Thyroid gland (tissue), 4 donors: ENCODE data around the gene TPMT. TPM values are rescaled to one million over a fixed set of nuclear protein-coding genes. Genes with fewer than 3 reads are reported as not detected.

Experiments used
- DNase-seq, 2 donors: peaks; one replicate each; pipeline ENCODE4 v3.0.0-alpha.2; 2019
- H3K27ac ChIP-seq, 3 donors: fragments of 200-600 bp; sonication (generic); 1 replicate in 2 of 3; 2 replicates in 1 of 3; pipeline ENCODE4 v1.5.1; 2016 to 2019; ENCODE audit warnings: mild to moderate bottlenecking in 1 of 3, moderate library complexity in 1 of 3
- H3K27me3 ChIP-seq: fragments of 200-600 bp; sonication (generic); one replicate; pipeline ENCODE4 v1.5.1; 2019
- H3K36me3 ChIP-seq, 2 donors: fragments of 200-600 bp; sonication (generic); one replicate each; pipeline ENCODE4 v1.5.1; 2016 to 2019
- H3K4me1 ChIP-seq, 2 donors: fragments of 200-600 bp; sonication (generic); one replicate each; pipeline ENCODE4 v1.5.1; 2017 to 2019
- H3K4me3 ChIP-seq, 3 donors: fragments of 200-600 bp; sonication (generic); replicated peaks in 1 of 3; 1 replicate in 2 of 3; 2 replicates in 1 of 3; pipeline ENCODE4 v1.5.1; 2016; ENCODE audit warnings: mild to moderate bottlenecking in 1 of 3
- H3K9me3 ChIP-seq: fragments of 200-600 bp; sonication (generic); one replicate; pipeline ENCODE4 v1.5.1; 2017
- CTCF ChIP-seq, 6 experiments: fragments of 200-600 bp in 3 of 6; fragments of 450-650 bp in 3 of 6; sonication (generic) in 3 of 6; IDR thresholded peaks; one replicate each; pipeline ENCODE4 v1.5.1; 2016 to 2019; ENCODE audit warnings: antibody characterized with exemption in 6 of 6, mild to moderate bottlenecking in 2 of 6, inconsistent platforms in 1 of 6, moderate library complexity in 1 of 6
- POLR2A ChIP-seq, 2 donors: fragments of 450-650 bp; IDR thresholded peaks; one replicate each; pipeline ENCODE4 v1.6.1; 2017; ENCODE audit warnings: antibody characterized with exemption in 2 of 2, mild to moderate bottlenecking in 2 of 2, moderate library complexity in 1 of 2
- WGBS, 2 donors: methylation state at CpG; one replicate each; pipeline ENCODE4 v1.1.5; 2017; 5-methylcytosine and 5-hydroxymethylcytosine counted together
- intact Hi-C: fragments of 100-400 bp; cut with DNase I; formaldehyde crosslinking; loops from one replicate; pipeline ENCODE4 v1.15.1; 2023
- total RNA-seq, 4 donors: library from RNA; depleted of rRNA; stranded (reverse); fragments of >200 nt; gene quantifications; one replicate each; pipeline ENCODE4 v1.2.3, GENCODE V29; 2016

The TPMT gene
- total RNA-seq, 4 donors from 2014 or later: 76.7 to 142 (median 113) TPM

- Histone ChIP-seq H3K27me3 (no peaks in the 10 kb centered on the region), H3K4me3 (no peak overlapping the region), H3K4me1 (peaks cover 20 to 22% of the 10 kb centered on the region in 2 donors), H3K9me3 (no peaks in the 10 kb centered on the region), H3K36me3 (peaks cover 51 to 52% of the 10 kb centered on the region in 2 donors), H3K27ac (peak overlapping the region in 1 of 3 donors; percentile 11)
- TF ChIP-seq CTCF (IDR thresholded peaks at IDR 0.05): no peak
- no peak for TF ChIP-seq POLR2A (IDR thresholded peaks at IDR 0.05)
- DNase-seq: no peak
- intact Hi-C loops: no loop called here
- WGBS, 2 donors: 94 to 95% methylated on average over 6 of the region's 6 CpGs
Measured at GRCh38 chr6:18139935-18140621, 14.8 kb downstream of the TPMT start.

GRCh38 chr6:18138906-18139305, 16.0 kb downstream of the TPMT start:
- H3K36me3 ChIP-seq: peaks cover 58% of the 10 kb centered on the region in 2 donors
- peaks cover 20 to 22% of the 10 kb centered on the region in 2 donors for H3K4me1 ChIP-seq
- no peak for DNase-seq
- no peak for TF ChIP-seq POLR2A (IDR thresholded peaks at IDR 0.05)
- no peak for TF ChIP-seq CTCF (IDR thresholded peaks at IDR 0.05)
- H3K9me3 ChIP-seq: no peaks in the 10 kb centered on the region
- H3K27me3 ChIP-seq: no peaks in the 10 kb centered on the region
- 93 to 96% methylated on average over 5 of the region's 5 CpGs for WGBS, 2 donors
- intact Hi-C loops: no loop called here
- H3K27ac ChIP-seq: no peak overlapping the region
- no peak overlapping the region for H3K4me3 ChIP-seq

GRCh38 chr6:18136260-18136659, 18.6 kb downstream of the TPMT start:
- H3K27me3 ChIP-seq: no peaks in the 10 kb centered on the region
- intact Hi-C loops: no loop called here
- peaks cover under 1 to 5% of the 10 kb centered on the region in 2 donors for H3K4me1 ChIP-seq
- no peaks in the 10 kb centered on the region for H3K9me3 ChIP-seq
- WGBS, 2 donors: 96 to 97% methylated on average over 10 of the region's 10 CpGs
- no peak overlapping the region for H3K27ac ChIP-seq
- no peak for DNase-seq
- H3K4me3 ChIP-seq: no peak overlapping the region
- peaks cover 61 to 82% of the 10 kb centered on the region in 2 donors for H3K36me3 ChIP-seq
- TF ChIP-seq POLR2A (IDR thresholded peaks at IDR 0.05) (no peak), CTCF (IDR thresholded peaks at IDR 0.05) (no peak)

GRCh38 chr6:18135171-18135570, 19.7 kb downstream of the TPMT start:
- Histone ChIP-seq H3K27ac (no peak overlapping the region), H3K4me3 (no peak overlapping the region), H3K9me3 (no peaks in the 10 kb centered on the region), H3K27me3 (no peaks in the 10 kb centered on the region), H3K4me1 (no peaks in the 10 kb centered on the region), H3K36me3 (peaks cover 63 to 83% of the 10 kb centered on the region in 2 donors)
- intact Hi-C loops: no loop called here
- DNase-seq: no peak
- 79 to 83% methylated on average over 2 of the region's 2 CpGs for WGBS, 2 donors
- TF ChIP-seq POLR2A (IDR thresholded peaks at IDR 0.05) (no peak), CTCF (IDR thresholded peaks at IDR 0.05) (no peak)

- H3K36me3 ChIP-seq: peaks cover 48 to 67% of the 10 kb centered on the region in 2 donors
- 99 to 100% methylated on average over 3 of the region's 3 CpGs for WGBS, 2 donors
Measured at GRCh38 chr6:18132346-18132745, 22.5 kb downstream of the TPMT start.

More at GRCh38 chr6:18132346-18132745, 22.5 kb downstream of the TPMT start:
- intact Hi-C loops: no loop called here
- no peak for TF ChIP-seq CTCF (IDR thresholded peaks at IDR 0.05)
- no peak for TF ChIP-seq POLR2A (IDR thresholded peaks at IDR 0.05)
- Histone ChIP-seq H3K27me3 (no peaks in the 10 kb centered on the region), H3K27ac (no peak overlapping the region), H3K4me3 (no peak overlapping the region), H3K4me1 (no peaks in the 10 kb centered on the region), H3K9me3 (no peaks in the 10 kb centered on the region)
- DNase-seq: no peak
